NT2/D1 (cell line): Measurements from ENCODE around the gene PLXNB2.

Experiments used
- YY1 ChIP-seq: IDR thresholded peaks from 2 replicates; pipeline ENCODE4 v1.6.1; 2011; ENCODE audit not compliant: insufficient read length, insufficient read depth
- ZNF274 ChIP-seq: IDR thresholded peaks from 2 replicates; pipeline ENCODE4 v1.6.1; 2011; ENCODE audit warnings: mild to moderate bottlenecking, low read depth, low read length

DNA sequence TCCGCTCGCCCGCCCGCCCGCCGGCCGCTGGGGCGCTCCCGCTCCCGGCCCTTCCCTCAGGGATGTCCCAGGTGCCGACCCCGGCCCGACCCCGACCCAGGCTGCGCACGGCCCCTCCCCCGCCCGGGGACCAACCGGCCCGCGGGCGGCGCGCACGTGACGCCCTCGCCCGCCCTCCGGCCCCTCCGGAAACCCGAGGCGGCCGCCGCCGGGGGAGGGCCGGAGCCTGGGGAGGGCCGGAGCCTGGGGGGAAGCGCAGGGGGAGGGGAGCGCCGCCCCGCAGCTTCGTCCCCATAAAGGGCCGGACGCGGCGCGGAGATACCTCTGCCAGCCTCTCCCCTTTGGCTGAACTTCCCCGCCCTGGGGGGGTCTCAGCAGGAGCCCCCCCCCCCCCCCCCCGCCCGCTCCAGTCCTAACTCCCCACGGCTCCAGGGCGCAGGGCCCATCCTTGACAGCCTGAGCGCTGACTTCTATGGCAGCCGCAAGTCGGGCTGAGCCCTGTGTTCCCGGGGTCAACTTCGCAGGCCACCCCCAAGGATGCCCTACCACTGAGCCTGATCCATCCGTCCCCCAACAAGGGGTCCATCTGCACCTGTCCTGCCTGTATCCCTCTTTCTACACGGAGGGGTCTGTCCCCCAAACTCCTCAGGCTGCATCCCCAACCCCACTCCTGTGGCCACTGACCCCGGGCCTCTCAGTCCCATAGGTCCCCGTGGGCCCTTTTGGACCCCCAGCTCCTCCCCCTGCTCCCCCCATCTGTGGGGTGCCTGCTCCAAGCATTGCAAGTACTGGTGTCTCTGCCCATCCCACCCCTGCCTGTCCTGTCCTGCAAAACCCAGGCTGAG lies 45.6 kb downstream of the PLXNB2 start, which contains the start of gene MAPK12:
- TF ChIP-seq YY1: no peak
- no peak for TF ChIP-seq ZNF274
